Progenitor cell of endocrine pancreas (in vitro differentiated cells): ENCODE results near the gene AKAP1. TPM values are rescaled to one million over a fixed set of nuclear protein-coding genes. Genes with fewer than 3 reads are reported as not detected.

Experiments used
- DNase-seq: peaks from one replicate; pipeline ENCODE4 v3.0.0; 2021; ENCODE audit warnings: low spot score; ENCODE audit not compliant: unreplicated experiment
- H3K27ac Mint-ChIP-seq: 2 replicates; pipeline ENCODE4 v1.8.0; 2021; ENCODE audit warnings: mild to moderate bottlenecking, moderate library complexity, mixed read lengths
- H3K27me3 Mint-ChIP-seq: 2 replicates; pipeline ENCODE4 v1.8.0; 2021; ENCODE audit warnings: mixed read lengths
- H3K36me3 Mint-ChIP-seq: 2 replicates; pipeline ENCODE4 v1.8.0; 2022; ENCODE audit warnings: mixed read lengths; ENCODE audit not compliant: insufficient read depth
- H3K4me1 Mint-ChIP-seq: 2 replicates; pipeline ENCODE4 v1.8.0; 2021; ENCODE audit warnings: low read depth, mixed read lengths
- H3K4me3 Mint-ChIP-seq: 2 replicates; pipeline ENCODE4 v1.8.0; 2021; ENCODE audit warnings: low read depth, mild to moderate bottlenecking, moderate library complexity, mixed read lengths
- H3K9me3 Mint-ChIP-seq: 2 replicates; pipeline ENCODE4 v1.8.0; 2021; ENCODE audit warnings: low read depth, mixed read lengths
- total RNA-seq: library from RNA; stranded (reverse); gene quantifications from 2 replicates; pipeline ENCODE4 v1.2.1, GENCODE V29; 2021
- TF ChIP-seq, protein P1 (sequence below): fragments of 200-600 bp; sonication (generic); IDR thresholded peaks from one replicate; pipeline ENCODE4 v1.5.0; 2021; ENCODE audit warnings: antibody characterized with exemption, mild to moderate bottlenecking; ENCODE audit not compliant: unreplicated experiment

Gene AKAP1
- total RNA-seq, 1 donor from 2014 or later: 63.3 TPM

DNA sequence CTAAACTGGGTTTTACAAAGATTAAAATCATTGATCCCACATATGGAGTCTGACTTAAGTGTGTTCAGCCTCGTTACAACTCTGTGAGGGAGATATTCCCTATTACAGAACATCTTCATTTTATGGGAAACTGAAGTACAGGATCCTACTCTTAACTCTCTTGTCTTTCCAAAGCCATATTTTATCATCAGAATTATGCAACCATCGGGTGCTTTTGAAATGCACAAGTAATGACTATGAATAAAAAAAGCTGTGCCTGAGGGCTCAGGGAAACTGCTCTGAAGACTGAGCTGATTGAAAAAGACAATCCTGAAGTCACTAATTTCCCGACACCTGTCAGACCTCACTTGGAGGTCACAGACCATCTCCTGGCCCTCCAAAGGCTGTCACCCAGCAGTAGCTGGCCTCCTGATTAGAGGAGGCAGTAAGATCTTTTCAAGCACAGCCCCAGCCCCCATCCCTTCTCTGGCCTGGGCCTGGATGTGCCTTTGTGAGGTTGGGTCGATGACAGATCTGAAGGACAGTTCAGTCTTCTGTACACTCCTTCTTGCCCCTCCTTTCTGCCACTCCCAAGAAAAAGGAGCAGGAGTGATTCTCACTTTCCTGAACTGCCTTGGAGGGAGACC lies 5.6 kb downstream of the AKAP1 start:
- no peak overlapping the region for H3K4me3 Mint-ChIP-seq
- TF ChIP-seq, protein P1, sequence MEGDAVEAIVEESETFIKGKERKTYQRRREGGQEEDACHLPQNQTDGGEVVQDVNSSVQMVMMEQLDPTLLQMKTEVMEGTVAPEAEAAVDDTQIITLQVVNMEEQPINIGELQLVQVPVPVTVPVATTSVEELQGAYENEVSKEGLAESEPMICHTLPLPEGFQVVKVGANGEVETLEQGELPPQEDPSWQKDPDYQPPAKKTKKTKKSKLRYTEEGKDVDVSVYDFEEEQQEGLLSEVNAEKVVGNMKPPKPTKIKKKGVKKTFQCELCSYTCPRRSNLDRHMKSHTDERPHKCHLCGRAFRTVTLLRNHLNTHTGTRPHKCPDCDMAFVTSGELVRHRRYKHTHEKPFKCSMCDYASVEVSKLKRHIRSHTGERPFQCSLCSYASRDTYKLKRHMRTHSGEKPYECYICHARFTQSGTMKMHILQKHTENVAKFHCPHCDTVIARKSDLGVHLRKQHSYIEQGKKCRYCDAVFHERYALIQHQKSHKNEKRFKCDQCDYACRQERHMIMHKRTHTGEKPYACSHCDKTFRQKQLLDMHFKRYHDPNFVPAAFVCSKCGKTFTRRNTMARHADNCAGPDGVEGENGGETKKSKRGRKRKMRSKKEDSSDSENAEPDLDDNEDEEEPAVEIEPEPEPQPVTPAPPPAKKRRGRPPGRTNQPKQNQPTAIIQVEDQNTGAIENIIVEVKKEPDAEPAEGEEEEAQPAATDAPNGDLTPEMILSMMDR: no peak
- DNase-seq: no peak
- H3K36me3 Mint-ChIP-seq: peaks cover 3% of the 10 kb centered on the region
- no peaks in the 10 kb centered on the region for H3K9me3 Mint-ChIP-seq
- H3K27me3 Mint-ChIP-seq: no peaks in the 10 kb centered on the region
- H3K27ac Mint-ChIP-seq: no peak overlapping the region
- peaks cover 38% of the 10 kb centered on the region for H3K4me1 Mint-ChIP-seq

DNA sequence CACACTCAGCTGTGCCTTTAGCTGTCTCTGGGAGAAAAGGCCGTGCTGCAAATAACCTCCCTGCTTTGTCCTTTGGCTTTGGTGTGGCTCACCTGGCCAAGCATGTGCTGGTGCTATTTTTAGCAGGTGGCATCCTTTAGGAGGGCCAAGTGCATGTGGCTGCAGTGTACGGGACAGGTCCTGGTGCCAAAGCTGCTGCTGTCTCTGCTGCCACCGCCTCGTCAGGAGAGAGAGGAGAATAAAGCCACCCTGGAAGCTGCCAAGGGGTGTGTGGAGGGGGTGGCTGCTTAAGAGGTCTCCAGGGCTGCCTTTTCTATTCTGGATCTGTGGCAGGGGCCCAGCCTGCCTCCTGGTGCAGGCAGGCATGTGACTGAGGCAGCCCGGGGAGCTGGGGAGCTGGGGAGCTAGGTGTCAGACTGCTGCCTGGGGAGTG lies 6.2 kb downstream of the AKAP1 start:
- Mint-ChIP-seq H3K9me3 (no peaks in the 10 kb centered on the region), H3K4me3 (no peak overlapping the region), H3K4me1 (peaks cover 38% of the 10 kb centered on the region), H3K36me3 (peaks cover 3% of the 10 kb centered on the region), H3K27me3 (no peaks in the 10 kb centered on the region), H3K27ac (no peak overlapping the region)
- no peak for DNase-seq
- TF ChIP-seq, protein P1: no peak

DNA sequence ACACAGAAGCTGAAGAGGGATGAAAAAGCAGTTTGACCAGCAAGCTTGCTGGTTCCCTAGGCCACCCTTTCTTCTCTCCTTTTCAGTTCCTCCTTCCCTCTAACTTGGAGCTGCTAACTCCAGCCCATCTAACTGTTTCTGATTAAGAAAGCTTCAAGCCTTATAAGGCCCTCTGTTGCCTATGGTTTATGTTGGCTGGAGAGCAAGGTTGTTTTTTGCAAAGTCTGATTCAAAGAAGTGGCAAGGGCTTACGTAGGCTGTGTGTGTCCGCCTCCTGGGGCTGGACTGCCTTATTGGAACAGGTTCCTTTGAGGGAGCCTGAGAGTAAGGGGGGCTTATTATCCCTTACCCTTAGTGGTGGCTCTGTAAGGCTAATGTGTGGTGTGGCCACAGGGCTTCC lies 7.1 kb downstream of the AKAP1 start:
- TF ChIP-seq, protein P1: no peak
- no peaks in the 10 kb centered on the region for H3K27me3 Mint-ChIP-seq
- no peak for DNase-seq
- peaks cover 33% of the 10 kb centered on the region for H3K4me1 Mint-ChIP-seq
- H3K36me3 Mint-ChIP-seq: peaks cover 3% of the 10 kb centered on the region
- no peak overlapping the region for H3K27ac Mint-ChIP-seq
- H3K4me3 Mint-ChIP-seq: no peak overlapping the region
- no peaks in the 10 kb centered on the region for H3K9me3 Mint-ChIP-seq

DNA sequence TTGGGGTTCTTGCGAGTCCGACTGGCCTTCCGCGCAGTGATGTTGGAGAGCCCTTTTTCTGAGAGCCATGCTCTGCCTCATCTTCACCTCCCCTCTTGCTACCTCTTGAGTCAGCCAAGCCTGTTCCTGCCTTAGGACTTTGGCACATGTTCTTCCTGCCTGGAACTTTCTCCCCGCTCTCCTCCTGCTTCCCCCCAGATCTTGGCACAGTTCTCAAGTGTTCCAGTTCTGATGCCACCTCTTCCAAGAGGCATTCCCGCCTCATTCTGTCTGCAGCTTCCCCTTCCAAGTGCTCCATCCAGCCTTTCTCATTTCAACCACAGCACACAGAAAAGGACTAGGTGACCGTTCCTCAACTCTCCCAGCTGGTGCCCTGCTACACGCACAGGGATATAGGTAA lies 7.7 kb downstream of the AKAP1 start:
- H3K9me3 Mint-ChIP-seq: no peaks in the 10 kb centered on the region
- no peak for DNase-seq
- TF ChIP-seq, protein P1: no peak
- H3K36me3 Mint-ChIP-seq: peaks cover 3% of the 10 kb centered on the region
- peak overlapping the region; percentile 6 for H3K27ac Mint-ChIP-seq
- H3K4me1 Mint-ChIP-seq: peaks cover 27% of the 10 kb centered on the region
- no peaks in the 10 kb centered on the region for H3K27me3 Mint-ChIP-seq
- no peak overlapping the region for H3K4me3 Mint-ChIP-seq

DNA sequence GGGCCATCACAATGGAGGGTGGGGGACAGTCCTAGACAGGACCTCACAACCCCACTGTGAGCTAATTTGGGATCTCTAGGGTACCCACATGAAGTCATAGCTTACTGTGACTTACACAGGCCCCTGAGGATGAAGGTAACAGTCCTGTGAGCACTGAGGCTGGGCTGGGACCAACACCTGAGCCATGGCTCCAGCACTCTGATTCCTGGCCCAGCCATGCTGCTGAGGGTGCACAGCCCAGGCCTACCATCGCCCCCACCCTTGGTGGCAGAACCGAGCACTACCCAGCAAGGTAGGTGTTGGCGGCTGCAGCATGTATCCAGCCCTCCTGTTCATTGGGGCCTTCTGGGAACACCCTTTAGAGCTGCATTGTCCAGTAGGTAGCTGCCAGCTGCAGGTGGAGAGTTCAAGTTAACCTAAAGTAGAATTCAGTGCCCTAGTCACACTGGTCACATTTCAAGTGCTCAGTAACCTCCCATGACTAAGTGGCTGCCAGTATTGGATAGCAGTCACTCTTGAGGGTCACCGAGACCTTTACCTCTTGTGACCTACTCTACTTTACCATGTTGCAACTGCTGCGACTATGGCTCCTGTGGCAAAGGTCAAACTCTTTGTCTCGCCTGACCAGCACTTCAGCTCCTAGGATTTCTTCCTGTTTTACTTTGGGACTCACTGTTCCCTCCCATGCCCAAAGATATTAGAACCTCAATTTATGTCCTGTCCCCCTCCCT lies 11.6 kb downstream of the AKAP1 start:
- TF ChIP-seq, protein P1: no peak
- Mint-ChIP-seq H3K27me3 (no peaks in the 10 kb centered on the region), H3K4me1 (peaks cover 13% of the 10 kb centered on the region), H3K4me3 (no peak overlapping the region), H3K36me3 (peaks cover 4% of the 10 kb centered on the region), H3K9me3 (no peaks in the 10 kb centered on the region), H3K27ac (no peak overlapping the region)
- no peak for DNase-seq
